Activated CD8-positive, alpha-beta memory T cell treated with anti-CD3 and anti-CD28 coated beads for 4 hours (primary cell): ENCODE measurements around the gene PLPPR3.
"Not testable (repeated sequence)": the region's sequence is repeated elsewhere in the genome, so short reads cannot be mapped to it uniquely, and the experiment has no call there.

ENCODE experiments used
- DNase-seq, 2 donors: peaks; one replicate each; pipeline ENCODE4 v3.0.0-alpha.2; 2020; ENCODE audit warnings: low read depth in 2 of 2

The PLPPR3 gene

GRCh38 chr19:854549-854948 is 32.8 kb upstream of the PLPPR3 start:
- DNase-seq: no peak

DNA sequence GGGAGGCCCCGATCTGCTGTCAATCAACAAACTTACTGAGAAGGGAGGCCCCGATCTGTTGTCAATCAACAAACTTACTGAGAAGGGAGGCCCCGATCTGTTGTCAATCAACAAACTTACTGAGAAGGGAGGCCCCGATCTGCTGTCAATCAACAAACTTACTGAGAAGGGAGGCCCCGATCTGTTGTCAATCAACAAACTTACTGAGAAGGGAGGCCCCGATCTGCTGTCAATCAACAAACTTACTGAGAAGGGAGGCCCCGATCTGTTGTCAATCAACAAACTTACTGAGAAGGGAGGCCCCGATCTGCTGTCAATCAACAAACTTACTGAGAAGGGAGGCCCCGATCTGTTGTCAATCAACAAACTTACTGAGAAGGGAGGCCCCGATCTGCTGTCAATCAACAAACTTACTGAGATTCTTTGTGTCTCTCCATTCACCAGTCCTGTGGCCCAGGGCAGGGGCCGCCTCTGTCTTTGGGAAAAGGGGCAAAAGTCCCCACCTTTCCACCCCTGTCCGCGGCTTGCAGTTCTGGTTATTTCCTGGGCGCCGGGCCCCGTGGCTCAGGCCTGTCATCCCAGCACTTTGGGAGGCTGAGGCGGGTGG is 32.0 kb upstream of the PLPPR3 start:
- not testable (repeated sequence) for DNase-seq

GRCh38 chr19:853014-853585 is 31.3 kb upstream of the PLPPR3 start:
- no peak for DNase-seq

DNA sequence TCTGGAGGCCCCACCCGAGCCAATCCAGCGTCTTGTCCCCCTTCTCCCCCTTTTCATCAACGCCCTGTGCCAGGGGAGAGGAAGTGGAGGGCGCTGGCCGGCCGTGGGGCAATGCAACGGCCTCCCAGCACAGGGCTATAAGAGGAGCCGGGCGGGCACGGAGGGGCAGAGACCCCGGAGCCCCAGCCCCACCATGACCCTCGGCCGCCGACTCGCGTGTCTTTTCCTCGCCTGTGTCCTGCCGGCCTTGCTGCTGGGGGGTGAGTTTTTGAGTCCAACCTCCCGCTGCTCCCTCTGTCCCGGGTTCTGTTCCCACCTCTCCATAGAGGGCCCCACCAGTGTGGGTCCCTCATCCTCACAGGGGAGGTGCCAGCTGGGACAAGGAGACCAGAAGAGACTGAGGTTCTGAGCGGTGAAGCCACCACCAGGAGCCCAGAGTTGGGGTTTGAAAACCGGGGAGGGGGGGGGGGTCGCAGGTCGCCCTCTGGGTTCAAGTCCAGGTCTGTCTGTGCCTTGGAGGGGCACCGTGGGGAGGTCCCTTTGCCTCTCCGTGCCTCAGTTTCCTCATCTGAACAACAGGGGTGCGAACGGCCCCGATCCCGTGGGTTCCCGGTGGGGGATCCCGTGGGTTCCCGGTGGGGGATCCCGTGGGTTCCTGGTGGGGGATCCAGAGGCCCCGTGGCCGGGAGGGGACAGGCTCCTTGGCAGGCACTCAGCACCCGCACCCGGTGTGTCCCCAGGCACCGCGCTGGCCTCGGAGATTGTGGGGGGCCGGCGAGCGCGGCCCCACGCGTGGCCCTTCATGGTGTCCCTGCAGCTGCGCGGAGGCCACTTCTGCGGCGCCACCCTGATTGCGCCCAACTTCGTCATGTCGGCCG is 30.6 kb upstream of the PLPPR3 start, which contains the start of gene ELANE:
ELANE (plus strand) TSS at position 168 of the 878 bp plus-strand sequence; CDS start at position 194, 26 bp downstream.
- DNase-seq: no peak

DNA sequence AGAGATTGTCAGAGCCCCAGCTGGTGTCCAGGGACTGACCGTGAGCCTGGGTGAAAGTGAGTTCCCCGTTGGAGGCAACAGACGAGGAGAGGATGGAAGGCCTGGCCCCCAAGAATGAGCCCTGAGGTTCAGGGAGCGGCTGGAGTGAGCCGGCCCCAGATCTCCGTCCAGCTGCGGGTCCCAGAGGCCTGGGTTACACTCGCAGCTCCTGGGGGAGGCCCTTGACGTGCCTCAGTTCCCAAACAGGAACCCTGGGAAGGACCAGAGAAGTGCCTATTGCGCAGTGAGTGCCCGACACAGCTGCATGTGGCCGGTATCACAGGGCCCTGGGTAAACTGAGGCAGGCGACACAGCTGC is 29.2 kb upstream of the PLPPR3 start:
- DNase-seq: no peak

GRCh38 chr19:850221-850978 is 28.6 kb upstream of the PLPPR3 start:
- DNase-seq: no peak

GRCh38 chr19:849195-849594 is 27.4 kb upstream of the PLPPR3 start:
- not testable (repeated sequence) for DNase-seq

DNA sequence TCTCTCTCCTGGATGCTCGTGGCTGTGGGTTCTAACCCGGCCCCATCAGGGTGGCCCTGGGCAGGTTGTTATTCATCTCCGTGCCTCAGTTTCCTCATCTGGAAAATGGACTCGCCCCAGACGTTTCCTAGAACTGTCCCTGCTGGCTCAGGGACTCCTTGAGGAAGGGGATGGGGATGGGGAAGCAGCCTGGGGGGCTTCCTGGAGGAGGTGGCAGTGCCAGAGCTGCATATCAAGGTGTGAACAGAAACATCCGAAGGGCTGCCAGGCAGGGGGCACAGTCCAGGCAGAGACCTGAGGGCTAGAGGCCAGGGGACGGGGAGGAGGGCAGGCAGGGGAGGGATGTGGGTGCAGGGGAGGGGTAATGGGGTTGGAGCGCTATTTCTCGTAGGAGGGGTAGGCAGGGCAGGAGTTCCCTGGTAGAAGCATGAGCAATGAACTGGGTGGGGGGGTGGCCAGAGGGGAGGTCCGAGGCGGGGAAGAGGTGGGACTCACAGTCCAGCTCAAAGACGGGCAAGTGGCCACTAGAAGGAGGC is 26.7 kb upstream of the PLPPR3 start:
- no peak for DNase-seq

DNA sequence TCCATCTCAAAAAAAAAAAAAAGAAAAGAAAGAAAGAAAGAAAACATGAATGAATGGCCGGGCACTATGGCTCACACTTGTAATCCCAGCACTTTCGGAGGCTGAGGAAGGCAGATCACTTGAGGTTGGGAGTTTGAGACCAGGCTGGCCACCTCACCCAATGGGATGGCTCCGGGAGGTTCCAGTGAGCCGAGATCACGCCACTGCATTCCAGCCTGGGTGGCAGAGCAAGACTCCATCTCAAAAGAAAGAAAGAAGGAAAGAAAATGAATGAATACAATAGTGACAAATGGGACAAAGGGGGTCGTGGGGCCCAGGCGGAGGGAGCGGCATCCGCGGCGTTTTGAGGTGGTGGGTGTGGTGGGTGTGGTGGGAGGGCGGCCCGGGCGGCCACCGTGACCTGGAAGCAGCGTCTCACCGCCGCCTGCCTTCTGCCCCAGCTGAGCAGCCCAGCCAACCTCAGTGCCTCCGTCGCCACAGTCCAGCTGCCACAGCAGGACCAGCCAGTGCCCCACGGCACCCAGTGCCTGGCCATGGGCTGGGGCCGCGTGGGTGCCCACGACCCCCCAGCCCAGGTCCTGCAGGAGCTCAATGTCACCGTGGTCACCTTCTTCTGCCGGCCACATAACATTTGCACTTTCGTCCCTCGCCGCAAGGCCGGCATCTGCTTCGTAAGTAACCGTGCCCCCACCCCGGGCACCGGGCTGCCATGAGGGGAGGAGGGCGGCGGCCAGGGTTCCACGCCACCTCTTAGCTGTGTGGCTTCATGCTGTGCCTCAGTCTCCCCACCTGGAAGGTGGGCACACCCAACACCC is 24.2 kb upstream of the PLPPR3 start:
- no peak for DNase-seq

- no peak for DNase-seq
Observed at GRCh38 chr19:844546-844971, 22.8 kb upstream of the PLPPR3 start.

DNA sequence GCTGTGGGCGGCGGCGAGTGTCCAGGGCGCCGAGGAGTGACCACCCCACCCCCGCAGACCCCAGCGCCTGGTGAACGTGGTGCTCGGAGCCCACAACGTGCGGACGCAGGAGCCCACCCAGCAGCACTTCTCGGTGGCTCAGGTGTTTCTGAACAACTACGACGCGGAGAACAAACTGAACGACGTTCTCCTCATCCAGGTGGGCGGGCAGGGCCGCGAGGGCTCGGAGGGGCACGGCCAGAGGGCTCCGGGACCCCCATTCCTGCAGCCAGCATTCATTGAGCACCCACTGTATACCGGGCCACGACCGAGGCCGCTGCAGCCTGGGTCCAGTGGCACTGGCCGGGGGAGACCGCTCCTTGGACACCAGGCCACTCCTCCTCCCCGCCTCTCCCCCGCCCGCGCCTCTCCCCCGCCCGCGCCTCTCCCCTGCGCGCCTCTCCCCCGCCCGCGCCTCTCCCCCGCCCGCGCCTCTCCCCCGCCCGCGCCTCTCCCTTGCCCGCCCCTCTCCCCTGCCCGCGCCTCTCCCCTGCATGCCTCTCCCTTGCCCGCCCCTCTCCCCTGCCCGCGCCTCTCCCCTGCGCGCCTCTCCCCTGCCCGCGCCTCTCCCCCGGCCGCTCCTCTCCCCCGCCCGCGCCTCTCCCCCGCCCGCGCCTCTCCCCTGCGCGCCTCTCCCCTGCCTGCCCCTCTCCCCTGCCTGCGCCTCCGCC is 22.2 kb upstream of the PLPPR3 start:
- DNase-seq: no peak

DNA sequence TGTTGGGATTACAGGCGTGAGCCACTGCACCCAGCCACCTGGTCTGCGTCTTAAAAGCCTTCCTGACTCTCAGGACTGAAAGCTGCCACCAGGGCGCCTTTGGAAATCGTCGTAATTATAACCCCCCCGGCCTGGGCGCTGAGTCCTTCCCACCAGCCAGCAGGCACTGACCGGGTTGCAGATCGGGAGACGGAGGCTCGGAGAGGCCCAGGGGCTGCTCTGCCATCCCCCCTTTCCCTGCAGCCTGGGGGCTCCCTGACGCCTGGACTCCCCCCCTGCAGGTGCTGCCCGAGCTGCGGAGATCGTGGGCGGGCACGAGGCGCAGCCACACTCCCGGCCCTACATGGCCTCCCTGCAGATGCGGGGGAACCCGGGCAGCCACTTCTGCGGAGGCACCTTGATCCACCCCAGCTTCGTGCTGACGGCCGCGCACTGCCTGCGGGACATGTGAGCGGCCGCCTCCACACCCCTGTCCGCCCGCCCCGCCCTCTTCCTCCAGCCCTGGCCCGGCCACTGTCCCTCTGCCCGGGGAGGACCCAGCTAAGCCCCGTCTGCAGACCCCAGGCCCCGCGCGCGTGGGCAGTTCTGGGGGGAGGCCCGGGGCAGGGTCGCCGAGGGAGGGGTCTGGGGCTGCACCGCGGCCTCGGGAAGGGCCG is 21.6 kb upstream of the PLPPR3 start:
- no peak for DNase-seq

GRCh38 chr19:842802-843179 is 21.0 kb upstream of the PLPPR3 start:
- DNase-seq: not testable (repeated sequence)

DNA sequence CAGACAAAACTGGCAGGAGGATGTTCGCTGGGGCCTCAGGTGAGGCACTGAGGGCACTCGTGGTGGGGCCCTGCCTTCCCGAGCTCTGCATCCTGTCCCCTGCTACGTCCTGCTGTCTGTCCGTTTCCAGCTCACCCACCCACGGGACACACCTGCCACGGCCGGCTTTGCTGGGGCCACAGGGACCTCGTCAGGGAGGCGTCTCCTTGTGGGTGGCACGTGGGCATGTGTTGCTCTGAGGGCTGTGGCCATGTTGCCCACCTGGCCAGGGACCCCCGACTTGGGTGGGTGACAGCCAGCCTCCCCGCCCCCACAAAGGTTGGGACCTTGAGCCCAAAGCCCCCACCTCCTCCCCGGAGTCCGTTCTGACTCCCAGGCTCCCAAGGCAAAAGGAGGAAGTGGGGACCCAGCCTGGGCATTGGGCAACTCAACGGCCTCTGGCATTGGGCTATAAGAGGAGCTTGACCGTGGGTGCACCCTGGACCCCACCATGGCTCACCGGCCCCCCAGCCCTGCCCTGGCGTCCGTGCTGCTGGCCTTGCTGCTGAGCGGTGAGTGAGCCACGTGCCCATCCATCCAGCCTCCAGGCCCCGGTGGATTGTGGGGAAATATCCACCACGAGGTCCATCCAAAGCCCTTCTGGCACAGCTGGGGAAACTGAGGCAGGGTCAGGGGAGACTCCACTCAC is 18.9 kb upstream of the PLPPR3 start, which contains the start of gene PRTN3:
PRTN3 (plus strand) TSS at position 481 of the 688 bp plus-strand sequence; CDS start at position 491, 10 bp downstream.
- DNase-seq: no peak

GRCh38 chr19:835210-835810 is 13.6 kb upstream of the PLPPR3 start:
- no peak for DNase-seq

DNA sequence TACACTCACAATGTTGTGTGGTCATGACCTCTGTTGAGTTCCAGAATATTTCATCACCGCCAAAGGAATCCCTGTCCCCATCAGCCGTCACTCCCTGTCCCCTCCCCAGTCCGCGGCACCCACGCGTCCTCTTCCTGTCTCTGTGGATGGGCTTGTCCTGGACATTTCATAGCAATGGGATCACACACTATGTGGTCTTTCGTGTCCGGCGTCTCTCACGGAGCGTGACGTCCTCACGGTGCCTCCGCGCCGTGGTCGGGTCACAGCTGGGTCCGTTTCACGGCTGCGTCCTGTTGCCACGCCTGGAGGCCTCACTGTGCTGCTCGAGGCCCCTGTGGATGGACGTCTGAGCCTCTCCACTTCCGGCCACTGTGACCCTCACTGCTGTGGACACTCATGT is 12.5 kb upstream of the PLPPR3 start:
- DNase-seq: no peak

GRCh38 chr19:831407-832369 is 9.9 kb upstream of the PLPPR3 start:
- DNase-seq: no peak
